ENCODE measurements around the gene IFIT1. TPM values are rescaled to one million over a fixed set of nuclear protein-coding genes. Genes with fewer than 3 reads are reported as not detected.

The IFIT1 gene
- total RNA-seq, 4 donors from 2014 or later, result 13.5 to 27.4 (median 19.7) TPM

DNA sequence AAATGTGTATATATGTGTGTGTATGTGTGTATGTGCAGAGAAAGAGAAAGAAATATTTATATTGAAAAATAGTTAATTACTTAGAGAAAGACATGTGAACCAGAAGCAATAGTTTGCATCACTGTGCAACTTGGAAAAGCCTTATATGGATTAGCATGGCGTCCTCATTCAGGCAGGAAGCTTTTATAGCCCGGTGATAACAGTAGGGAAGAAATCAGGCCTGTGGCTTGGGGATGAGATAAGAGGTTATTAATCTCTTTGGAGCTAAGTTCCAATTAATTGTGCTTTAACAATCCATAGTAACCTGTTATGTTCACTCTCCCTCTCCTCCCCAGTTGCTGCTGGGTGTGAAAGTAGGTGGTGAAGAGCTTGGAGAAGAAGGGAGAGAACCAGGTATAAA, 58.5 kb downstream of the IFIT1 start:
- intact Hi-C loops (cut with DNase I; ENCODE audit: low total_unique reads), result loop anchor here (10.0 kb wide), 1 partner anchor 706 kb away; no protein-coding TSS in a partner anchor
- Histone ChIP-seq H3K27ac (no peak overlapping the region), H3K4me3 (no peak overlapping the region), H3K9me3 (no peaks in the 10 kb centered on the region), H3K4me1 (no peaks in the 10 kb centered on the region), H3K27me3 (no peaks in the 10 kb centered on the region), H3K36me3 (no peaks in the 10 kb centered on the region)
- TF ChIP-seq CTCF (IDR thresholded peaks at IDR 0.05), result no peak
- TF ChIP-seq POLR2A (IDR thresholded peaks at IDR 0.05), result no peak
- DNase-seq, result no peak

- H3K4me1 ChIP-seq, result no peaks in the 10 kb centered on the region
- no peaks in the 10 kb centered on the region for H3K9me3 ChIP-seq
- H3K27ac ChIP-seq, result no peak overlapping the region
- TF ChIP-seq POLR2A (IDR thresholded peaks at IDR 0.05) (no peak), CTCF (IDR thresholded peaks at IDR 0.05) (no peak)
- H3K27me3 ChIP-seq, result no peaks in the 10 kb centered on the region
- H3K4me3 ChIP-seq, result no peak overlapping the region
- no peak for DNase-seq
- intact Hi-C loops (cut with DNase I; ENCODE audit: low total_unique reads), result loop anchor here (10.0 kb wide), 1 partner anchor 707 kb away; no protein-coding TSS in a partner anchor
- H3K36me3 ChIP-seq, result no peaks in the 10 kb centered on the region
Observed at GRCh38 chr10:89452193-89452592, 59.8 kb downstream of the IFIT1 start.

- Histone ChIP-seq H3K4me1 (no peaks in the 10 kb centered on the region), H3K4me3 (no peak overlapping the region), H3K27me3 (no peaks in the 10 kb centered on the region), H3K27ac (no peak overlapping the region), H3K36me3 (no peaks in the 10 kb centered on the region), H3K9me3 (no peaks in the 10 kb centered on the region)
- intact Hi-C loops (cut with DNase I; ENCODE audit: low total_unique reads), result loop anchor here (10.0 kb wide), 1 partner anchor 710 kb away; no protein-coding TSS in a partner anchor
- no peak for DNase-seq
- TF ChIP-seq POLR2A (IDR thresholded peaks at IDR 0.05), result no peak
- TF ChIP-seq CTCF (IDR thresholded peaks at IDR 0.05), result no peak
Observed at GRCh38 chr10:89454561-89455347, 62.3 kb downstream of the IFIT1 start.

Other genes with a start within 250 kb of the IFIT1 start
- gene CH25H, start 185.3 kb upstream of the IFIT1 start, total RNA-seq, result under 1 TPM in 2 of 4 donors, not detected in 2; 0.24 to 0.48 TPM
- 10 to 100 TPM; 40.0 to 63.1 (median 46.9) TPM for gene LIPA, start 140.8 kb upstream of the IFIT1 start, total RNA-seq
- gene IFIT2, start 90.6 kb upstream of the IFIT1 start, total RNA-seq, result 10 to 100 TPM in 1 of 4 donors, 1 to 10 TPM in 3; 1.5 to 17.7 (median 6.1) TPM
- 10 to 100 TPM in 2 of 4 donors, 1 to 10 TPM in 2; 6.9 to 25.3 (median 15.6) TPM for gene IFIT3, start 64.6 kb upstream of the IFIT1 start, total RNA-seq
- 1 to 10 TPM in 1 of 4 donors, not detected in 3; 1.1 TPM for gene IFIT1B, start 14.6 kb upstream of the IFIT1 start, total RNA-seq
- 10 to 100 TPM in 3 of 4 donors, 1 to 10 TPM in 1; 7.7 to 38.2 (median 29.4) TPM for gene IFIT5, start 21.9 kb downstream of the IFIT1 start, total RNA-seq
- gene SLC16A12, start 143.0 kb downstream of the IFIT1 start, total RNA-seq, result 1 to 10 TPM in 1 of 4 donors, under 1 TPM in 3; 0.26 to 7.4 (median 0.51) TPM

Data from uterus (tissue), 4 donors.